A172 (cell line): Measurements from ENCODE around the gene IL36RN. TPM values are rescaled to one million over a fixed set of nuclear protein-coding genes. Genes with fewer than 3 reads are reported as not detected.
A peak's percentile ranks its signal among the peaks of the same experiment; 100 is the strongest.

Experiments
- DNase-seq: peaks from one replicate; pipeline ENCODE4 v3.0.0-alpha.2; 2015; ENCODE audit warnings: low spot score
- total RNA-seq: library from RNA; depleted of rRNA; stranded (reverse); fragments of >200 nt; shearing (Covaris generic); gene quantifications from 2 replicates; pipeline ENCODE4 v1.2.3, GENCODE V29; 2014; rRNA removed

IL36RN gene
- total RNA-seq, 1 experiment from 2014 or later: not detected

- DNase-seq: no peak
Measured at GRCh38 chr2:113098532-113098931, 39.5 kb downstream of the IL36RN start.

- no peak for DNase-seq
Measured at GRCh38 chr2:113102133-113102532, 43.1 kb downstream of the IL36RN start.

- no peak for DNase-seq
Measured at GRCh38 chr2:113103277-113103676, 44.3 kb downstream of the IL36RN start.

DNA sequence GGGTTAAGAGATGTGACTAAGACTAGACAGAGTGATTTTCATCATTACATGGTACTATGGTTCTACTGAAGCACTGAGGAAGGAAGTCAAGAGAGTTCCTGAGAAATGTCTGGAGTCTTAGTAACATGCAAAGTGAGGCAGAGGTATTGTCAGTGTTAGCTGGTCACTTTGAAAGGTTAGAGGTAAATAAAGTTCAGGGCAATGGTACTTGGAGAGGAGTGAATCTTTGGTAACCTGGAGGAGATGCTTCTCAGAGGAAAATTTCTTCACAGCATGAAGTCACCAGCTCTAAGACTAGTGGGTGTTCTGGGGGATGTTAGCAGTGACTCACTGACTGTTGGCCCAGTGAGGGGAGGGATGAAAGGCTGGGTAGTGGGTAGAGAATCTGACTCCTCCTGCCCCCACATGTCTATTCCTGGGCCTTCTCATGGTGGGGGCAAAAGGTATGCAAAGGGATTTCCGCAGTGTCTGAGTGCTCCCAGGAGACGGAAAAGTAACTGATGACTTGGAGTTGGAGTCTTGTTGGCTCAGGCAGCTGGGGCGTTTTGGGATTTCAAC lies 45.1 kb downstream of the IL36RN start:
- no peak for DNase-seq

DNA sequence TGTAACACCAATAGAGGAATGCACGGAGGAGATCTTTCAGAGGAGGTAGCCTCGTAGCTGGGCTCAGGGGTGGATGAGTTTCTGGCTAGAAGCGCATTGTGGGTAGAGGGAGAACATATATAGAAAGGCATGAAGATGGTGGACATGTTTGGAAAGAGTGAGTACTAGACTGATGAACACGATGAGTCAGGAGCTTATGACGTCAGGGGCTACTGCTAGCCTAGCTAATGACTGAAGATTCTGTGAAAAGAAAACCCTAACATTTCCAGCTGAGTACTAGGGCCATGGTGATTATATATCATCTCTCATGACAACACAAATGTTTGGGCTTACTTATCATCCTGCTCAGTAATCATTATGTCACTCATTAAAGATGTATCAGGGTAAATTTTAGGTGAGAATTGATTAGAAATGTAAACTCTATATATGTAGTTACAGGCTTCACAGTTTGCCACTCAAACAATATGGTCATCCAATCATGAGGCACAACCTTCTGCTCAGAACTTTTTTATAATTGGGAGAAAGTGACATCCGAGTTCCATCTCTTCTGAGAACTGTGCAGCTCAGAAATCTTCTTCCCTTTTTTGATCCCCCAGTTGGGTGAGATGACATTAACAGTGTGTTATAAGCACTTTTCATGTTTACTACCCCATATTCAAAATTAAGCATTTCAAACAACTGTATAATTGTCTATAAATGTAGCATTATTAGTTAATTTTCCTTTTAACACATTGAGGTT lies 46.2 kb downstream of the IL36RN start:
- peak; percentile 67 for DNase-seq

GRCh38 chr2:113111121-113111520 lies 52.1 kb downstream of the IL36RN start:
- no peak for DNase-seq

DNA sequence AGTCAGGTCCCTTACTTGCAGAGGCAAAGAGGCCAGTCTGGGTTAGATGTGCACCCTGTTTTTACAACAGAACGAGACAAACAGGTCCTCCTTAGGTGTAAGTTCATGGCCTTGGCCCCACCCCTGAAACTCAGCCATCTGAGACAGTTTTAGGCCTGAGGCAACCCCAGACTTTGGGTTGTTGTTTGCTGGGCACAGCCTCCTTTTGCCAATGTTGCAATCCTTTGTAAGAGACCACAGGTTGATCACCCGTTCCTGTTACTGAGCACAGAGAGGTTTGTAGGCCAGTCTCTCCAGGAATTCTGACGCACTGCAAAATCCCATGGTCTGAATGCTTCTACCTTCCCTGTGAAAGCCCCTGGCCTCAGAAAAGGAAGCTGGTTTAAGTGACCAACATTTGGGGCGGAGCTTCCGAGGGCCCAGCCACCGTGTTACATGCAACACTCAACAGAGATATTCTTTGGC lies 52.9 kb downstream of the IL36RN start:
- no peak for DNase-seq

DNA sequence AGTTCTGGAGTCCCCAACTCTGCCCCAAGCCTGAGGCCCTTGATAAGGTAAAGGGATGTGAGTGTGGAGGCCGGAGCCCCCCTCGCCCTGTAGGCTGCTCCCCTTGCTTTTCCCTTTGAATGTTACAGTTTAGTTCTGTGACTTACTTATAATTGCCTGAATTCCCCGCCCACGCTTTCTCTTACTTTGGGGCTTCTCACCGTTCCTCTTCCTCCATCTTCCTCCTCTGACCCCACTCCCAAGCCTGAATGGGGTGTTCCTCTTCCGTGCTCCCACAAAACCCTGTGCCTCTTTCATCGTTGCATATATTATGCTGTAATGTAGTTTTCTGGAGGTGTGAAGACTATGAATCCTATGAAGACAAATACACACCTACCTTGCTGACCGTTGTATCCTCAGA lies 53.4 kb downstream of the IL36RN start:
- DNase-seq: no peak

DNA sequence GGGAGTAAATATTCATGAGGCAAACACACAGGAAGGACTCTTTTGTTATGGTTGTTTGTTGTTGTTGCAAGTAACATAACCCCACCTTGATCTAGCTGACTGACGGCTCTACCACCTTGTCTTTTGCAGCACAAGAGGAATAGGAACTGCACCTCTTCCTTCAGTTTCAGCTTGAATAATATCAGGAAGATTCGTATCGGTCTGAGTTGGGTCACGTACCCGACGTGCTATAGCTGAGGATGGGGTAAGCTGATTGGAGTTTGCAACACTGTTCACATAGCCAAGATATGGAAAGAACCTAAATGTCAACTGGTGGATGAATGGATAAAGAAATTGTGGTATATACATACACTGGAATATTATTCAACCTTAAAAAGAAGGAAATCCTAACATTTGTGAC lies 53.9 kb downstream of the IL36RN start:
- DNase-seq: no peak

GRCh38 chr2:113113807-113114206 lies 54.8 kb downstream of the IL36RN start:
- no peak for DNase-seq

Other genes starting within 250 kb of the IL36RN start
- 0.19 TPM in 1 of 2 replicates, not detected in the other for gene IL1B, start 222.4 kb upstream of the IL36RN start, total RNA-seq
- not detected in 2 replicates for gene IL37, start 148.0 kb upstream of the IL36RN start, total RNA-seq
- gene IL36G, start 81.2 kb upstream of the IL36RN start, total RNA-seq: not detected in 2 replicates
- not detected in 2 replicates for gene IL36A, start 53.7 kb upstream of the IL36RN start, total RNA-seq
- gene IL36B, start 6.3 kb upstream of the IL36RN start, total RNA-seq: 0.19 TPM in 1 of 2 replicates, not detected in the other
- not detected in 2 replicates for gene IL1F10, start 8.8 kb downstream of the IL36RN start, total RNA-seq
- 0.41 TPM in 1 of 2 replicates, not detected in the other for gene IL1RN, start 68.4 kb downstream of the IL36RN start, total RNA-seq
- 10.0 and 10.2 TPM in 2 replicates for gene PSD4, start 114.8 kb downstream of the IL36RN start, total RNA-seq
- gene PAX8, start 219.7 kb downstream of the IL36RN start, total RNA-seq: 1.4 and 1.8 TPM in 2 replicates